Measurements from ENCODE around the gene PPP1R37. TPM values are rescaled to one million over a fixed set of nuclear protein-coding genes. Genes with fewer than 3 reads are reported as not detected.

Gene PPP1R37
- total RNA-seq, 1 experiment from 2014 or later: 33.6 TPM

DNA sequence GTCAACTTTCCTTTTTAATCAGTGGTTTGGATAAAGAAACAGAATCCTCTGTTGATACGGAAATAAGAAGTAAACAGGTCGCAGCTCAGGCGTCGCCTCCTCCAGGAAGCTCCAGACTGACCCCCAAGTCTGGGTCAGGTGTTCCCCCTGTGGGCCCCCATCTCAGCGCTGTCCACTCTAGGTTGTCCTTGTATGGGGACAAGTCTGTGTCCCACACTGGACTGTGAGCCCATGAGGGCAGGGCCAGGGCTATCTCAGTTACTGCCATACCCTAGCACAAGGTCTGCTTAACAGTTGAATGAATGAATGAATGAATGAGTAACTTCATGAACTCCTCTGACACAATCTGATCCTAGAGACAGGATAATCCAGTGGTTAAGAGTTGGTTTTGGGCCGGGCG, 46.6 kb upstream of the PPP1R37 start:
- TF ChIP-seq, protein P1, sequence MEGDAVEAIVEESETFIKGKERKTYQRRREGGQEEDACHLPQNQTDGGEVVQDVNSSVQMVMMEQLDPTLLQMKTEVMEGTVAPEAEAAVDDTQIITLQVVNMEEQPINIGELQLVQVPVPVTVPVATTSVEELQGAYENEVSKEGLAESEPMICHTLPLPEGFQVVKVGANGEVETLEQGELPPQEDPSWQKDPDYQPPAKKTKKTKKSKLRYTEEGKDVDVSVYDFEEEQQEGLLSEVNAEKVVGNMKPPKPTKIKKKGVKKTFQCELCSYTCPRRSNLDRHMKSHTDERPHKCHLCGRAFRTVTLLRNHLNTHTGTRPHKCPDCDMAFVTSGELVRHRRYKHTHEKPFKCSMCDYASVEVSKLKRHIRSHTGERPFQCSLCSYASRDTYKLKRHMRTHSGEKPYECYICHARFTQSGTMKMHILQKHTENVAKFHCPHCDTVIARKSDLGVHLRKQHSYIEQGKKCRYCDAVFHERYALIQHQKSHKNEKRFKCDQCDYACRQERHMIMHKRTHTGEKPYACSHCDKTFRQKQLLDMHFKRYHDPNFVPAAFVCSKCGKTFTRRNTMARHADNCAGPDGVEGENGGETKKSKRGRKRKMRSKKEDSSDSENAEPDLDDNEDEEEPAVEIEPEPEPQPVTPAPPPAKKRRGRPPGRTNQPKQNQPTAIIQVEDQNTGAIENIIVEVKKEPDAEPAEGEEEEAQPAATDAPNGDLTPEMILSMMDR (conservative IDR thresholded peaks at IDR 0.05): no peak
- no peak overlapping the region for H2BK12ac ChIP-seq (ENCODE audit: insufficient read length, low read depth, low read length)
- H3K27me3 Mint-ChIP-seq (ENCODE audit: low read depth): no peaks in the 10 kb centered on the region
- no CpG with 5 or more reads among the region's 7 CpGs for WGBS (ENCODE audit: extremely low coverage, insufficient read length, low lambda C conversion rate)
- no peak overlapping the region for H3T11ph ChIP-seq (ENCODE audit: low read length)
- H3K36me3 Mint-ChIP-seq (ENCODE audit: insufficient read depth in 1 of 3, low read depth in 3 of 3): peaks cover 17 to 57% (median 50%) of the 10 kb centered on the region in 3 experiments; a peak in 6 of 7 replicates
- no peak overlapping the region for H2BK15ac ChIP-seq (ENCODE audit: low read depth, low read length)
- H3K18ac ChIP-seq (ENCODE audit: insufficient read length, low read depth, low read length): no peak overlapping the region
- no peak overlapping the region for H2AFZ ChIP-seq (ENCODE audit: low read length)
- no peak overlapping the region for H3K14ac ChIP-seq (ENCODE audit: insufficient read depth, low read length)
- H3K23me2 ChIP-seq (ENCODE audit: insufficient read length, low read depth, low read length, poor library complexity, severe bottlenecking): no peaks in the 10 kb centered on the region
- H2BK120ac ChIP-seq (ENCODE audit: low read depth, low read length, poor library complexity, severe bottlenecking): no peak overlapping the region
- H3K9me3 ChIP-seq (ENCODE audit: control insufficient read depth, low read depth, low read length): no peaks in the 10 kb centered on the region
- H3K9ac ChIP-seq (ENCODE audit: extremely low read depth, insufficient read length, low read length): no peak overlapping the region
- H3K4me1 Mint-ChIP-seq: no peaks in the 10 kb centered on the region; a peak in 2 of 4 replicates
- no peak for DNase-seq
- no peak overlapping the region for H2AK5ac ChIP-seq (ENCODE audit: insufficient read length, low read length)
- H3K4me3 Mint-ChIP-seq: no peak overlapping the region; a peak in 1 of 5 replicates
- H3K79me1 ChIP-seq (ENCODE audit: insufficient read depth, low read depth, low read length, poor library complexity, severe bottlenecking): no peaks in the 10 kb centered on the region
- no peak overlapping the region for H3K4ac ChIP-seq (ENCODE audit: low read depth, low read length)
- H3K79me2 ChIP-seq (ENCODE audit: insufficient read depth, low read length): peaks cover 5% of the 10 kb centered on the region; the same call in 1 of the 2 replicates
- H2BK5ac ChIP-seq (ENCODE audit: insufficient read length, low read length): no peak overlapping the region
- peak overlapping the region in 1 of 3 experiments; percentile 39; a peak in 1 of 7 replicates for H3K27ac Mint-ChIP-seq
- no peak overlapping the region for H3K27ac ChIP-seq (ENCODE audit: insufficient read length, low read depth, low read length)
- H3K9me3 Mint-ChIP-seq: no peaks in the 10 kb centered on the region; a peak in 1 of 5 replicates
- no peak overlapping the region for H4K91ac ChIP-seq (ENCODE audit: insufficient read length, low read depth, low read length)
- H3K4me1 ChIP-seq (ENCODE audit: insufficient read depth, low read length): no peaks in the 10 kb centered on the region
- H3K27me3 ChIP-seq (ENCODE audit: insufficient read depth, low read length): no peaks in the 10 kb centered on the region
- H3K4me2 ChIP-seq (ENCODE audit: insufficient read depth, insufficient read length, low read length): no peak overlapping the region
- no peaks in the 10 kb centered on the region for H4K20me1 ChIP-seq (ENCODE audit: control insufficient read depth, insufficient read depth, insufficient read length)
- no peak overlapping the region for H4K5ac ChIP-seq (ENCODE audit: insufficient read length, low read depth, low read length)
- H2BK20ac ChIP-seq (ENCODE audit: low read depth, low read length, poor library complexity, severe bottlenecking): no peak overlapping the region
- H4K8ac ChIP-seq (replicated peaks; ENCODE audit: insufficient read length, low read depth, low read length): no peak overlapping the region
- H3K23ac ChIP-seq (ENCODE audit: insufficient read length, low read depth, low read length): no peak overlapping the region
- H3K56ac ChIP-seq (ENCODE audit: insufficient read length, low read depth, low read length): no peak overlapping the region

Data from H9 (cell line).